Measurements from ENCODE around the gene PDE8A. TPM values are rescaled to one million over a fixed set of nuclear protein-coding genes. Genes with fewer than 3 reads are reported as not detected.

PDE8A gene
- total RNA-seq, 2 donors from 2014 or later, result 34.2 to 50.1 TPM

DNA sequence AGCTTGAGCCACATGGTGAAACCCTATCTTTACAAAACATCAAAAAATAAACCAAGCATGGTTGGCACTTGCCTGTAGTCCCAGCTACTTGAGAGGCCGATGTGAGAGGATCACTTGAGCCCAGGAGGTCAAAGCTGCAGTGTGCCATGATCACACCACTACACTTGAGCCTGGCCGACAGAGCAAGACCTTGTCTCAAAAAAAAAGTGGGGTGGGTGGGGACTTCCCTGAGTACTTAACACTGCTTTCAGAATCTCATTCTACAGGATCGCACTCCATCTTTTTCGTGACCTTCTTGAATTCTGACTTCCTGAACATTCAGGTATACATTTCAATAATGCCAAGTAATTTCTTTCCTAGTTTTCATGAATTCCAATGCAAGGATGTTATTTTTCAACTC, 91.3 kb downstream of the PDE8A start:
- TF ChIP-seq, protein P1, sequence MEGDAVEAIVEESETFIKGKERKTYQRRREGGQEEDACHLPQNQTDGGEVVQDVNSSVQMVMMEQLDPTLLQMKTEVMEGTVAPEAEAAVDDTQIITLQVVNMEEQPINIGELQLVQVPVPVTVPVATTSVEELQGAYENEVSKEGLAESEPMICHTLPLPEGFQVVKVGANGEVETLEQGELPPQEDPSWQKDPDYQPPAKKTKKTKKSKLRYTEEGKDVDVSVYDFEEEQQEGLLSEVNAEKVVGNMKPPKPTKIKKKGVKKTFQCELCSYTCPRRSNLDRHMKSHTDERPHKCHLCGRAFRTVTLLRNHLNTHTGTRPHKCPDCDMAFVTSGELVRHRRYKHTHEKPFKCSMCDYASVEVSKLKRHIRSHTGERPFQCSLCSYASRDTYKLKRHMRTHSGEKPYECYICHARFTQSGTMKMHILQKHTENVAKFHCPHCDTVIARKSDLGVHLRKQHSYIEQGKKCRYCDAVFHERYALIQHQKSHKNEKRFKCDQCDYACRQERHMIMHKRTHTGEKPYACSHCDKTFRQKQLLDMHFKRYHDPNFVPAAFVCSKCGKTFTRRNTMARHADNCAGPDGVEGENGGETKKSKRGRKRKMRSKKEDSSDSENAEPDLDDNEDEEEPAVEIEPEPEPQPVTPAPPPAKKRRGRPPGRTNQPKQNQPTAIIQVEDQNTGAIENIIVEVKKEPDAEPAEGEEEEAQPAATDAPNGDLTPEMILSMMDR (IDR thresholded peaks at IDR 0.05), result no peak
- no peak for TF ChIP-seq POLR2A (IDR thresholded peaks at IDR 0.05)
- no peak overlapping the region for H3K4me3 ChIP-seq
- no peaks in the 10 kb centered on the region for H3K4me1 ChIP-seq
- no peaks in the 10 kb centered on the region for H3K9me3 ChIP-seq
- no peak overlapping the region for H3K27ac ChIP-seq
- ATAC-seq, result no peak
- no peaks in the 10 kb centered on the region for H3K27me3 ChIP-seq
- intact Hi-C loops (cut with DNase I), result no loop called here
- WGBS, 2 donors, result 87 to 91% methylated on average over 3 to 4 of the region's 4 CpGs
- no peaks in the 10 kb centered on the region for H3K36me3 ChIP-seq (replicated peaks in 1 of 2; ENCODE audit: insufficient read depth in 1 of 2, low read depth in 2 of 2)
- DNase-seq, result no peak

GRCh38 chr15:85073556-85074194, 92.0 kb downstream of the PDE8A start:
- intact Hi-C loops (cut with DNase I), result no loop called here
- H3K27me3 ChIP-seq, result no peaks in the 10 kb centered on the region
- no peak for ATAC-seq

GRCh38 chr15:85086855-85087254, 105.2 kb downstream of the PDE8A start:
- no peaks in the 10 kb centered on the region for H3K4me1 ChIP-seq
- H3K27me3 ChIP-seq, result no peaks in the 10 kb centered on the region
- WGBS, 2 donors, result 94 to 96% methylated on average over 2 of the region's 2 CpGs
- intact Hi-C loops (cut with DNase I), result no loop called here
- DNase-seq (no peak), ATAC-seq (no peak)
- no peaks in the 10 kb centered on the region for H3K9me3 ChIP-seq
- H3K36me3 ChIP-seq (replicated peaks in 1 of 2; ENCODE audit: insufficient read depth in 1 of 2, low read depth in 2 of 2), result peaks cover 0 to 1% of the 10 kb centered on the region in 2 donors
- H3K27ac ChIP-seq, result no peak overlapping the region
- H3K4me3 ChIP-seq, result no peak overlapping the region
- TF ChIP-seq, protein P1 (IDR thresholded peaks at IDR 0.05), result no peak
- TF ChIP-seq POLR2A (IDR thresholded peaks at IDR 0.05), result no peak

More at GRCh38 chr15:85073556-85074194, 92.0 kb downstream of the PDE8A start:
- 90 to 94% methylated on average over 3 of the region's 3 CpGs for WGBS, 2 donors
- Histone ChIP-seq H3K4me3 (no peak overlapping the region), H3K9me3 (no peaks in the 10 kb centered on the region), H3K27ac (no peak overlapping the region), H3K4me1 (no peaks in the 10 kb centered on the region), H3K36me3 (replicated peaks in 1 of 2; ENCODE audit: insufficient read depth in 1 of 2, low read depth in 2 of 2) (no peaks in the 10 kb centered on the region)
- DNase-seq, result no peak
- TF ChIP-seq, protein P1 (IDR thresholded peaks at IDR 0.05), result no peak
- no peak for TF ChIP-seq POLR2A (IDR thresholded peaks at IDR 0.05)

- no peak for DNase-seq
- TF ChIP-seq, protein P1 (IDR thresholded peaks at IDR 0.05), result no peak
- TF ChIP-seq POLR2A (IDR thresholded peaks at IDR 0.05), result no peak
Observed at GRCh38 chr15:85088300-85088699, 106.6 kb downstream of the PDE8A start.

More at GRCh38 chr15:85088300-85088699, 106.6 kb downstream of the PDE8A start:
- 80 to 84% methylated on average over 5 of the region's 5 CpGs for WGBS, 2 donors
- intact Hi-C loops (cut with DNase I), result no loop called here
- no peaks in the 10 kb centered on the region for H3K4me1 ChIP-seq
- no peak for ATAC-seq
- H3K9me3 ChIP-seq, result no peaks in the 10 kb centered on the region
- H3K36me3 ChIP-seq (replicated peaks in 1 of 2; ENCODE audit: insufficient read depth in 1 of 2, low read depth in 2 of 2), result peaks cover 0 to 3% of the 10 kb centered on the region in 2 donors
- H3K27me3 ChIP-seq, result no peaks in the 10 kb centered on the region
- no peak overlapping the region for H3K27ac ChIP-seq
- H3K4me3 ChIP-seq, result no peak overlapping the region
